Measurements from ENCODE around the gene SEC14L1.

The SEC14L1 gene

DNA sequence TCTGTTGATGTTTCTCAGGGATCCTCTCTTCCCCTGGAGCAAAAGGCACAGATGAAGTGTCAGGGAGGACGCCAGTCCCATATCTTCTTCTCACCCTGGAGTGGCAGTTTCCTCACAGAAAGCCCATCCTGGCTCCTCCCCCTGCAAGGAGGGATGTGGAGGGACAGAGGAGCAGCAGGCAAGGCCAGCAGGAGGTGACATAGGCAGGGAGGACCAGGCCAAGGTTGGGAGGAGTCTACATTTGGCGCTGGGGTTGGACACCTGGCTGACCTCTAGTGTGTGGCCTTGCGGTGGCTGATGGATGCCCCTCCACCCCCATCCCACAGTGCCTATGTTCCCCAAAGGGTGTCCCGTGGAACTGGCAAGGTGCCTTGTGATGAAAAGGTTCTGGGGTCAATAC is 125.4 kb downstream of the SEC14L1 start:
- TF ChIP-seq GATA3 (IDR thresholded peaks at IDR 0.05; ENCODE audit: low read depth, low read length) (no peak), GATA2 (IDR thresholded peaks at IDR 0.05; ENCODE audit: low read depth, low read length) (no peak)

All from SH-SY5Y (cell line).